VCaP (cell line): ENCODE results near the gene WWOX.

Experiments used
- H3K27ac ChIP-seq: fragments of 450-650 bp; 2 replicates; pipeline ENCODE4 v1.5.1; 2017
- CTCF ChIP-seq: fragments of 450-650 bp; conservative IDR thresholded peaks from 2 replicates; pipeline ENCODE4 v1.5.1; 2017; ENCODE audit warnings: mild to moderate bottlenecking, moderate library complexity

WWOX gene

GRCh38 chr16:78560997-78561396, 461.5 kb downstream of the WWOX start:
- H3K27ac ChIP-seq, result no peak overlapping the region
- no peak for TF ChIP-seq CTCF

- H3K27ac ChIP-seq, result no peak overlapping the region
- TF ChIP-seq CTCF, result no peak
Observed at GRCh38 chr16:78562111-78562510, 462.7 kb downstream of the WWOX start.

- no peak overlapping the region for H3K27ac ChIP-seq
- no peak for TF ChIP-seq CTCF
Observed at GRCh38 chr16:78562650-78563049, 463.2 kb downstream of the WWOX start.

GRCh38 chr16:78563905-78564304, 464.5 kb downstream of the WWOX start:
- no peak overlapping the region for H3K27ac ChIP-seq
- no peak for TF ChIP-seq CTCF

GRCh38 chr16:78566397-78567073, 467.1 kb downstream of the WWOX start:
- TF ChIP-seq CTCF, result no peak
- no peak overlapping the region for H3K27ac ChIP-seq

GRCh38 chr16:78570399-78571141, 471.1 kb downstream of the WWOX start:
- no peak for TF ChIP-seq CTCF
- no peak overlapping the region for H3K27ac ChIP-seq

- no peak for TF ChIP-seq CTCF
- H3K27ac ChIP-seq, result no peak overlapping the region
Observed at GRCh38 chr16:78571434-78571833, 472.0 kb downstream of the WWOX start.
